ENCODE data around the gene QPCT. TPM values are rescaled to one million over a fixed set of nuclear protein-coding genes. Genes with fewer than 3 reads are reported as not detected.

The QPCT gene
- total RNA-seq, 4 donors from 2014 or later = 33.4 to 88.1 (median 56.0) TPM

DNA sequence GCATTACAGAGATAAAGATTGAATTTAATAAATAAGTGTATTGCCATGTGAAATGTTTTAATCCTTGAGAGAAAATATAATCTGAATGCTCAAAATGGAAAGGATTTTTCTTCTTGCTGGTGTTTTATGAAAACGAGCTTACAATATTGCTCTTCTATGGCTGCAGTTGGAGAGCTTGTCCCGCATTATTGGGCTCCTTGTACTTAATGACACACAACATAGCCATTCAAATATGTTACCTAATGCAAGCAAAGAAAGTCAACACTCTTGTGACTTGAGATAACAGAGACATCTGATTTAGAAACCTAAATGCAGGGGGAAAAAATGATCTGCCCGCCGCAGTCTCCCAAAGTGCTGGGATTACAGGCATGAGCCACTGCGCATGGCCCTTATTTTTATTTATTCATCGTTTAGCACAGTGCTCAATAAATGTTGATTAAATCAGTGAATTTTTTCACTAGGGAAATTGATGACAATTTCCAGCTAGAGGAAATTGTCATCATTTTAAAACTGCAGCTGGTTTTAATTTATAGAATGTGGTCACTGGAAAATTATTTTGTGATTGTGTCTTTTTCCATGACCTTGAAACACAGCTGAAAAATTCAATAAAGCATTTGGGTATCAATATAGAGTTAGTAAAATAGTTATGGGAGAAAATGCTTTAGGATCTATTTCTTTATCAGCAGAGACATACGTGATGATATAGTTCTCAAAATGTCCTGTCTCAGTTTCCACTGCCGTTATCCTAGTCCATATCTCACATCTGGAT is 17.4 kb upstream of the QPCT start:
- intact Hi-C loops (cut with DNase I; ENCODE audit: low total_unique reads) = no loop called here
- no peak overlapping the region for H3K4me3 ChIP-seq (ENCODE audit: low read depth, poor library complexity, severe bottlenecking)
- no peak for TF ChIP-seq POLR2A (IDR thresholded peaks at IDR 0.05)
- TF ChIP-seq, protein P1, sequence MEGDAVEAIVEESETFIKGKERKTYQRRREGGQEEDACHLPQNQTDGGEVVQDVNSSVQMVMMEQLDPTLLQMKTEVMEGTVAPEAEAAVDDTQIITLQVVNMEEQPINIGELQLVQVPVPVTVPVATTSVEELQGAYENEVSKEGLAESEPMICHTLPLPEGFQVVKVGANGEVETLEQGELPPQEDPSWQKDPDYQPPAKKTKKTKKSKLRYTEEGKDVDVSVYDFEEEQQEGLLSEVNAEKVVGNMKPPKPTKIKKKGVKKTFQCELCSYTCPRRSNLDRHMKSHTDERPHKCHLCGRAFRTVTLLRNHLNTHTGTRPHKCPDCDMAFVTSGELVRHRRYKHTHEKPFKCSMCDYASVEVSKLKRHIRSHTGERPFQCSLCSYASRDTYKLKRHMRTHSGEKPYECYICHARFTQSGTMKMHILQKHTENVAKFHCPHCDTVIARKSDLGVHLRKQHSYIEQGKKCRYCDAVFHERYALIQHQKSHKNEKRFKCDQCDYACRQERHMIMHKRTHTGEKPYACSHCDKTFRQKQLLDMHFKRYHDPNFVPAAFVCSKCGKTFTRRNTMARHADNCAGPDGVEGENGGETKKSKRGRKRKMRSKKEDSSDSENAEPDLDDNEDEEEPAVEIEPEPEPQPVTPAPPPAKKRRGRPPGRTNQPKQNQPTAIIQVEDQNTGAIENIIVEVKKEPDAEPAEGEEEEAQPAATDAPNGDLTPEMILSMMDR (IDR thresholded peaks at IDR 0.05) = no peak
- 70 to 73% methylated on average over 8 of the region's 8 CpGs for WGBS, 2 donors
- no peak for DNase-seq (ENCODE audit: low spot score in 2 of 2)

DNA sequence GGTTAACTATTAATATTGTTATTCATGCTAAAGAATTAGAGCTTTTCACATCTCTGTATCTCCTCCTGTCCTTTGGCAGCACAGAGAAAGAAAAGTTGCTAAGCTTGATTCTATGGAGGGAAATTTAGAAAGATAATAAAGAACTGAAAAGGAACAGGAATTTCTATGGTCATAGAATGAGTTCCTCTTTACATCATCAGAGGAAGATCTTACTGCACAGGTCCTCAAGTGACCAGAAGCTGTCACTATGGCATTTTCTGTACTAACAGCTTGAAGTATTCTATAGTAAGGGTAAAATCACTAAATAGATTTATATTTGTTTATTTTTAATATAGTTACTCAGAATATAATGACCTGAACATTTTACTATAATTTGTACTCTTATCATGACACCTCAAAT is 13.7 kb upstream of the QPCT start:
- TF ChIP-seq POLR2A (IDR thresholded peaks at IDR 0.05) = no peak
- TF ChIP-seq, protein P1 (IDR thresholded peaks at IDR 0.05) = no peak
- no peak overlapping the region for H3K4me3 ChIP-seq (ENCODE audit: low read depth, poor library complexity, severe bottlenecking)
- intact Hi-C loops (cut with DNase I; ENCODE audit: low total_unique reads) = no loop called here
- no peak for DNase-seq (ENCODE audit: low spot score in 2 of 2)

- intact Hi-C loops (cut with DNase I; ENCODE audit: low total_unique reads) = no loop called here
- TF ChIP-seq, protein P1 (IDR thresholded peaks at IDR 0.05) = no peak
- no peak for TF ChIP-seq POLR2A (IDR thresholded peaks at IDR 0.05)
- no peak for DNase-seq (ENCODE audit: low spot score in 2 of 2)
- no peak overlapping the region for H3K4me3 ChIP-seq (ENCODE audit: low read depth, poor library complexity, severe bottlenecking)
- 72 to 88% methylated on average over 3 of the region's 3 CpGs for WGBS, 2 donors
Observed at GRCh38 chr2:37332560-37332959, 11.9 kb upstream of the QPCT start.

DNA sequence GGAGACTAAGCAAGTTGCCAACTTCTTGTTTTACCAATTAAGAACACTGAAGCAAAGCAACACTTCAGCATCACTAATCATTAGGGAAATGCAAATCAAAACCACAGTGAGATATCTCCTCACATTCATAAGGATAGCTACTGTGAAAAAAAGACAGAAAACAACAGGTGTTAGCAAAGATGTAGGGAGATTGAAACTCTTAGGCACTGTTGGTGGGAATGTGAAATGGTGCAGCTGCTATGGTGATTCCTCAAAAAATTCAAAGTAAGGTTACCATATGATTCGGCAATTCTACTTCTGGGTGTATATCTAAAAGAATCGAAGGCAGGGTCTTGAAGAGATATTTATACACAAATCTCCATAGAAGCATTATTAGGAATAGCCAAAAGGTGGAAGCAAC is 11.2 kb upstream of the QPCT start:
- no peak for DNase-seq (ENCODE audit: low spot score in 2 of 2)
- no peak overlapping the region for H3K4me3 ChIP-seq (ENCODE audit: low read depth, poor library complexity, severe bottlenecking)
- intact Hi-C loops (cut with DNase I; ENCODE audit: low total_unique reads) = no loop called here
- WGBS, 2 donors = 77 to 98% methylated on average over 2 of the region's 2 CpGs
- TF ChIP-seq, protein P1 (IDR thresholded peaks at IDR 0.05) = no peak
- TF ChIP-seq POLR2A (IDR thresholded peaks at IDR 0.05) = no peak

- WGBS, 2 donors = 94 to 95% methylated on average over 2 of the region's 2 CpGs
- no peak for TF ChIP-seq POLR2A (IDR thresholded peaks at IDR 0.05)
- TF ChIP-seq, protein P1 (IDR thresholded peaks at IDR 0.05) = no peak
- no peak for DNase-seq (ENCODE audit: low spot score in 2 of 2)
- intact Hi-C loops (cut with DNase I; ENCODE audit: low total_unique reads) = no loop called here
- no peak overlapping the region for H3K4me3 ChIP-seq (ENCODE audit: low read depth, poor library complexity, severe bottlenecking)
Observed at GRCh38 chr2:37335604-37336003, 8.8 kb upstream of the QPCT start.

Data from lower leg skin (tissue), 4 donors.